ENCODE results near the gene INAFM1. TPM values are rescaled to one million over a fixed set of nuclear protein-coding genes. Genes with fewer than 3 reads are reported as not detected.
A peak's percentile ranks its signal among the peaks of the same experiment; 100 is the strongest.

INAFM1 gene
- total and polyA plus RNA-seq, 9 of the 15 experiments (the other 6 are each of a cell fraction or from before 2014, with no cell fraction given), result 0.71 to 30.9 (median 3.1) TPM

DNA sequence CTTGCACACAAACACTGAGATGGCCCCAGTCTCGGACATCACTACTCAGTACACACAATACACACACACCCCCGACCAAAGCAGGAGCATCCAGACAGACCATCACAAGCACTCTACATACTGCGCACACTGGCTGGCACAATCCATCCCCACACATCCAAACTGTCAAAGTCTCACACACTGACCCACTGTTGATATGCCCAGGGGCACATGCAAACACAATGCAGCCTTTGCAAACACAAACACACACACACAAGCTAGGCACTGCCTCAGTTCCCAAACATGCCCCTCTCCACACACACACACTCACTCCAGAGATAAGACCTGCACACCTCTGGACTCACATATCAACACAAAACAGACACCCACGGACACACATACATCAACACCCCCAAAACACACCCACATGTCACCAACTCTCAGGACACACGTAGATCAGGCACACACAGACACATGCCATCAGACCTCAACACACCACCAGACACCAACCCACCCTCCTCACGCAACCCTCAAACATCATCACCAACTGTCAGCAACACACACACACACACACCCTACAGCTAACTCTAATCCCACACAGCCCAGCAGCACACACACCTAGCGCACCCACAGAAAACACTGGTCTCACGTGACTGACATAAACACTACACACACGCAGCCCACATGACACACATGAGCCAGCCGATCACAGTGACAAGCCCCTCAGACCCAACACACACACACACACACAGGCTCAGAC is 45.6 kb upstream of the INAFM1 start (continued):
- no peak for TF ChIP-seq HDAC3 (IDR thresholded peaks at IDR 0.05; ENCODE audit: borderline replicate concordance, partially characterized antibody)
- no peak for TF ChIP-seq ZNF57 (CRISPR knock-in tag; IDR thresholded peaks at IDR 0.05)
- peak; percentile 78 for TF ChIP-seq PHF20 (IDR thresholded peaks at IDR 0.05; ENCODE audit: partially characterized antibody)
- TF ChIP-seq, protein P1, sequence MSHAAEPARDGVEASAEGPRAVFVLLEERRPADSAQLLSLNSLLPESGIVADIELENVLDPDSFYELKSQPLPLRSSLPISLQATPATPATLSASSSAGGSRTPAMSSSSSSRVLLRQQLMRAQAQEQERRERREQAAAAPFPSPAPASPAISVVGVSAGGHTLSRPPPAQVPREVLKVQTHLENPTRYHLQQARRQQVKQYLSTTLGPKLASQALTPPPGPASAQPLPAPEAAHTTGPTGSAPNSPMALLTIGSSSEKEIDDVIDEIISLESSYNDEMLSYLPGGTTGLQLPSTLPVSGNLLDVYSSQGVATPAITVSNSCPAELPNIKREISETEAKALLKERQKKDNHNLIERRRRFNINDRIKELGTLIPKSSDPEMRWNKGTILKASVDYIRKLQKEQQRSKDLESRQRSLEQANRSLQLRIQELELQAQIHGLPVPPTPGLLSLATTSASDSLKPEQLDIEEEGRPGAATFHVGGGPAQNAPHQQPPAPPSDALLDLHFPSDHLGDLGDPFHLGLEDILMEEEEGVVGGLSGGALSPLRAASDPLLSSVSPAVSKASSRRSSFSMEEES (CRISPR knock-in tag; IDR thresholded peaks at IDR 0.05), result peak; percentile 91
- no peak for TF ChIP-seq FOSL1 (tag; conservative IDR thresholded peaks at IDR 0.05)
- TF ChIP-seq ARHGAP35 (IDR thresholded peaks at IDR 0.05; ENCODE audit: partially characterized antibody), result peak; percentile 70
- TF ChIP-seq MTA3 (IDR thresholded peaks at IDR 0.05; ENCODE audit: borderline replicate concordance), result no peak
- peak; percentile 86 for TF ChIP-seq ELF4 (CRISPR knock-in tag; IDR thresholded peaks at IDR 0.05)
- TF ChIP-seq RB1 (IDR thresholded peaks at IDR 0.05; ENCODE audit: low read depth), result no peak
- no peak for TF ChIP-seq NR3C1 (CRISPR knock-in tag; IDR thresholded peaks at IDR 0.05)
- TF ChIP-seq CBFB (CRISPR knock-in tag; IDR thresholded peaks at IDR 0.05), result peak; percentile 22; the same call in 1 of the 2 replicates
- TF ChIP-seq, protein P2, sequence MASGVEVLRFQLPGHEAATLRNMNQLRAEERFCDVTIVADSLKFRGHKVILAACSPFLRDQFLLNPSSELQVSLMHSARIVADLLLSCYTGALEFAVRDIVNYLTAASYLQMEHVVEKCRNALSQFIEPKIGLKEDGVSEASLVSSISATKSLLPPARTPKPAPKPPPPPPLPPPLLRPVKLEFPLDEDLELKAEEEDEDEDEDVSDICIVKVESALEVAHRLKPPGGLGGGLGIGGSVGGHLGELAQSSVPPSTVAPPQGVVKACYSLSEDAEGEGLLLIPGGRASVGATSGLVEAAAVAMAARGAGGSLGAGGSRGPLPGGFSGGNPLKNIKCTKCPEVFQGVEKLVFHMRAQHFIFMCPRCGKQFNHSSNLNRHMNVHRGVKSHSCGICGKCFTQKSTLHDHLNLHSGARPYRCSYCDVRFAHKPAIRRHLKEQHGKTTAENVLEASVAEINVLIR (CRISPR knock-in tag; IDR thresholded peaks at IDR 0.05), result no peak
- TF ChIP-seq, protein P3, sequence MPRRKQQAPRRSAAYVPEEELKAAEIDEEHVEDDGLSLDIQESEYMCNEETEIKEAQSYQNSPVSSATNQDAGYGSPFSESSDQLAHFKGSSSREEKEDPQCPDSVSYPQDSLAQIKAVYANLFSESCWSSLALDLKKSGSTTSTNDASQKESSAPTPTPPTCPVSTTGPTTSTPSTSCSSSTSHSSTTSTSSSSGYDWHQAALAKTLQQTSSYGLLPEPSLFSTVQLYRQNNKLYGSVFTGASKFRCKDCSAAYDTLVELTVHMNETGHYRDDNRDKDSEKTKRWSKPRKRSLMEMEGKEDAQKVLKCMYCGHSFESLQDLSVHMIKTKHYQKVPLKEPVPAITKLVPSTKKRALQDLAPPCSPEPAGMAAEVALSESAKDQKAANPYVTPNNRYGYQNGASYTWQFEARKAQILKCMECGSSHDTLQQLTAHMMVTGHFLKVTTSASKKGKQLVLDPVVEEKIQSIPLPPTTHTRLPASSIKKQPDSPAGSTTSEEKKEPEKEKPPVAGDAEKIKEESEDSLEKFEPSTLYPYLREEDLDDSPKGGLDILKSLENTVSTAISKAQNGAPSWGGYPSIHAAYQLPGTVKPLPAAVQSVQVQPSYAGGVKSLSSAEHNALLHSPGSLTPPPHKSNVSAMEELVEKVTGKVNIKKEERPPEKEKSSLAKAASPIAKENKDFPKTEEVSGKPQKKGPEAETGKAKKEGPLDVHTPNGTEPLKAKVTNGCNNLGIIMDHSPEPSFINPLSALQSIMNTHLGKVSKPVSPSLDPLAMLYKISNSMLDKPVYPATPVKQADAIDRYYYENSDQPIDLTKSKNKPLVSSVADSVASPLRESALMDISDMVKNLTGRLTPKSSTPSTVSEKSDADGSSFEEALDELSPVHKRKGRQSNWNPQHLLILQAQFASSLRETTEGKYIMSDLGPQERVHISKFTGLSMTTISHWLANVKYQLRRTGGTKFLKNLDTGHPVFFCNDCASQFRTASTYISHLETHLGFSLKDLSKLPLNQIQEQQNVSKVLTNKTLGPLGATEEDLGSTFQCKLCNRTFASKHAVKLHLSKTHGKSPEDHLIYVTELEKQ (CRISPR knock-in tag; IDR thresholded peaks at IDR 0.05), result no peak
- no peak for TF ChIP-seq TCF7L2 (IDR thresholded peaks at IDR 0.05; ENCODE audit: low read depth, low read length)
- TF ChIP-seq, protein P4, sequence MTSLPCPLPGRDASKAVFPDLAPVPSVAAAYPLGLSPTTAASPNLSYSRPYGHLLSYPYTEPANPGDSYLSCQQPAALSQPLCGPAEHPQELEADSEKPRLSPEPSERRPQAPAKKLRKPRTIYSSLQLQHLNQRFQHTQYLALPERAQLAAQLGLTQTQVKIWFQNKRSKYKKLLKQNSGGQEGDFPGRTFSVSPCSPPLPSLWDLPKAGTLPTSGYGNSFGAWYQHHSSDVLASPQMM (CRISPR knock-in tag; IDR thresholded peaks at IDR 0.05), result no peak
- no peak for TF ChIP-seq ZNF551 (CRISPR knock-in tag; IDR thresholded peaks at IDR 0.05)
- TF ChIP-seq OTX1 (CRISPR knock-in tag; IDR thresholded peaks at IDR 0.05), result peak; percentile 64
- no peak for TF ChIP-seq ZNF146 (CRISPR knock-in tag; IDR thresholded peaks at IDR 0.05; ENCODE audit: unreplicated experiment)
- TF ChIP-seq POLR2B (IDR thresholded peaks at IDR 0.05; ENCODE audit: low read depth, partially characterized antibody), result peak; percentile 57
- peak; percentile 89 for TF ChIP-seq BHLHE40 (IDR thresholded peaks at IDR 0.05; ENCODE audit: low read length)
- no peak; the same call in 1 of the 2 replicates for TF ChIP-seq DIDO1 (tag; IDR thresholded peaks at IDR 0.05; ENCODE audit: low read depth)
- no peak for TF ChIP-seq HNRNPH1 (optimal IDR thresholded peaks at IDR 0.05; ENCODE audit: low read depth, low read length)
- TF ChIP-seq ZFP36 (IDR thresholded peaks at IDR 0.05; ENCODE audit: low read depth, low read length, partially characterized antibody), result no peak
- peak; percentile 29; the same call in 1 of the 2 replicates for TF ChIP-seq ZBED1 (IDR thresholded peaks at IDR 0.05)

All from K562 (cell line).